Activated CD8-positive, alpha-beta T cell treated with anti-CD3 and anti-CD28 coated beads for 36 hours (primary cell): Measurements from ENCODE around the gene SAP130. TPM values are rescaled to one million over a fixed set of nuclear protein-coding genes. Genes with fewer than 3 reads are reported as not detected.
"Not testable (repeated sequence)": the region's sequence is repeated elsewhere in the genome, so short reads cannot be mapped to it uniquely, and the experiment has no call there.

Experiments
- ATAC-seq: fragments of 200-7000 bp; cut with Tn5 transposase; one replicate; pipeline ENCODE4 v1.10.0; 2021; ENCODE audit warnings: mild to moderate bottlenecking, moderate library complexity
- CTCF ChIA-PET: fragments of 350-600 bp; sonication (Branson Sonifier 250); formaldehyde crosslinking; loops from one replicate; lab custom pipeline; 2021; ENCODE audit warnings: antibody characterized with exemption; lab: Charles Lee
- POLR2A ChIA-PET: fragments of 350-600 bp; sonication (Branson Sonifier 250); formaldehyde crosslinking; loops from one replicate; lab custom pipeline; 2021; ENCODE audit warnings: antibody characterized with exemption; lab: Charles Lee
- DNase-seq: peaks from one replicate; pipeline ENCODE4 v3.0.0-alpha.2; 2020
- H3K27ac Mint-ChIP-seq: one replicate; pipeline ENCODE4 v1.8.0; 2021; ENCODE audit warnings: mild to moderate bottlenecking, mixed read lengths
- H3K27me3 Mint-ChIP-seq: one replicate; pipeline ENCODE4 v1.8.0; 2021; ENCODE audit warnings: mixed read lengths
- H3K36me3 Mint-ChIP-seq: one replicate; pipeline ENCODE4 v1.8.0; 2021; ENCODE audit warnings: low read depth, mixed read lengths
- H3K4me1 Mint-ChIP-seq: one replicate; pipeline ENCODE4 v1.8.0; 2021; ENCODE audit warnings: low read depth, mixed read lengths
- H3K4me3 Mint-ChIP-seq: one replicate; pipeline ENCODE4 v1.8.0; 2021; ENCODE audit warnings: mild to moderate bottlenecking, moderate library complexity, mixed read lengths
- H3K9me3 Mint-ChIP-seq: one replicate; pipeline ENCODE4 v1.8.0; 2021; ENCODE audit warnings: mixed read lengths
- intact Hi-C: fragments of 100-400 bp; cut with micrococcal nuclease; formaldehyde crosslinking; loops from one replicate; pipeline ENCODE4 v1.10.0; 2022
- total RNA-seq, 2 experiments: library from RNA; stranded (reverse); gene quantifications; one replicate each; pipeline ENCODE4 v1.2.3, GENCODE V29; 2021
- TF ChIP-seq, protein P1 (sequence below): fragments of 200-600 bp; IDR thresholded peaks from one replicate; pipeline ENCODE4 v1.8.0; 2022; ENCODE audit warnings: antibody characterized with exemption, mild to moderate bottlenecking

SAP130 gene
- total RNA-seq, 2 experiments from 2014 or later, result 24.4 to 31.9 TPM

- CTCF ChIA-PET, result no interaction called here
- intact Hi-C loops, result no loop called here
- no peak for ATAC-seq
- H3K9me3 Mint-ChIP-seq, result no peaks in the 10 kb centered on the region
- no peaks in the 10 kb centered on the region for H3K27me3 Mint-ChIP-seq
- no peak overlapping the region for H3K4me3 Mint-ChIP-seq
- DNase-seq, result no peak
- TF ChIP-seq, protein P1, sequence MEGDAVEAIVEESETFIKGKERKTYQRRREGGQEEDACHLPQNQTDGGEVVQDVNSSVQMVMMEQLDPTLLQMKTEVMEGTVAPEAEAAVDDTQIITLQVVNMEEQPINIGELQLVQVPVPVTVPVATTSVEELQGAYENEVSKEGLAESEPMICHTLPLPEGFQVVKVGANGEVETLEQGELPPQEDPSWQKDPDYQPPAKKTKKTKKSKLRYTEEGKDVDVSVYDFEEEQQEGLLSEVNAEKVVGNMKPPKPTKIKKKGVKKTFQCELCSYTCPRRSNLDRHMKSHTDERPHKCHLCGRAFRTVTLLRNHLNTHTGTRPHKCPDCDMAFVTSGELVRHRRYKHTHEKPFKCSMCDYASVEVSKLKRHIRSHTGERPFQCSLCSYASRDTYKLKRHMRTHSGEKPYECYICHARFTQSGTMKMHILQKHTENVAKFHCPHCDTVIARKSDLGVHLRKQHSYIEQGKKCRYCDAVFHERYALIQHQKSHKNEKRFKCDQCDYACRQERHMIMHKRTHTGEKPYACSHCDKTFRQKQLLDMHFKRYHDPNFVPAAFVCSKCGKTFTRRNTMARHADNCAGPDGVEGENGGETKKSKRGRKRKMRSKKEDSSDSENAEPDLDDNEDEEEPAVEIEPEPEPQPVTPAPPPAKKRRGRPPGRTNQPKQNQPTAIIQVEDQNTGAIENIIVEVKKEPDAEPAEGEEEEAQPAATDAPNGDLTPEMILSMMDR, result no peak
- no peaks in the 10 kb centered on the region for H3K4me1 Mint-ChIP-seq
- no peaks in the 10 kb centered on the region for H3K36me3 Mint-ChIP-seq
- POLR2A ChIA-PET, result no interaction called here
- no peak overlapping the region for H3K27ac Mint-ChIP-seq
Measured at GRCh38 chr2:127917916-127918315, 109.9 kb downstream of the SAP130 start.

DNA sequence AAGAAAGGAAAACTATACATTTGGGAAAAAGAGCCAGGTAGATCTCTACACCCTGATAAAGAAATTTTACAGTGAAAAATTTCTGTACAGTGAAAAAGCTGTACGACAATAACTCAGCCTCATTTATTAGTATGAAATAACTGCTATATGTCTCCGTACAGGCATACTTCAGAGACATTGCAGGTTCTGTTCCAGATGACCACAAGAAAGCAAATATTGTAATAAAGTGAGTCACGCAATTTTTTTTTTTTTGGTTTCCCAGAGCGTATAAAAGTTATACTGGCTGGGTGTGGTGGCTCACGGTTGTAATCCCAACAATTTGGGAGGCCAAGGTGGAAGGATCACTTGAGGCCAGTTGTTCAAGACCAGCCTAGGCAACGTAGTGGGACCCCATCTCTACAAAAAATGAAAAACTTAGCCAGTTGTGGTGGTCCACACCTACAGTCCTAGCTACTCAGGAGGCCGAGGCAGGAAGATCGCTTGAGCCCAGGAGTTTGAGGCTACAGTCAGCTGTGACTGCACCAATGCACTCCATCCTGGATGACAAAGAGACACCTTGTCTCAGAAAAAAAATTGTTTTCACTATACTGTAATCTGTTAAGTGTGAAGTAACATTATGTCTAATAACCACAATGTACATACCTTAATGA is 113.9 kb downstream of the SAP130 start:
- H3K36me3 Mint-ChIP-seq, result no peaks in the 10 kb centered on the region
- ChIA-PET POLR2A (no interaction called here), CTCF (no interaction called here)
- TF ChIP-seq, protein P1, result no peak
- H3K4me1 Mint-ChIP-seq, result no peaks in the 10 kb centered on the region
- H3K4me3 Mint-ChIP-seq, result no peak overlapping the region
- H3K27ac Mint-ChIP-seq, result no peak overlapping the region
- H3K27me3 Mint-ChIP-seq, result no peaks in the 10 kb centered on the region
- intact Hi-C loops, result no loop called here
- no peaks in the 10 kb centered on the region for H3K9me3 Mint-ChIP-seq
- ATAC-seq, result no peak
- DNase-seq, result no peak

GRCh38 chr2:127911737-127912136 is 116.1 kb downstream of the SAP130 start:
- no peaks in the 10 kb centered on the region for H3K4me1 Mint-ChIP-seq
- H3K27me3 Mint-ChIP-seq, result no peaks in the 10 kb centered on the region
- H3K9me3 Mint-ChIP-seq, result no peaks in the 10 kb centered on the region
- DNase-seq (no peak), ATAC-seq (no peak)
- H3K27ac Mint-ChIP-seq, result no peak overlapping the region
- no peaks in the 10 kb centered on the region for H3K36me3 Mint-ChIP-seq
- POLR2A ChIA-PET, result no interaction called here
- no peak overlapping the region for H3K4me3 Mint-ChIP-seq
- CTCF ChIA-PET, result no interaction called here
- TF ChIP-seq, protein P1, result no peak
- intact Hi-C loops, result no loop called here

- H3K27me3 Mint-ChIP-seq, result peaks cover 1% of the 10 kb centered on the region
Measured at GRCh38 chr2:127910415-127910814, 117.4 kb downstream of the SAP130 start.

DNA sequence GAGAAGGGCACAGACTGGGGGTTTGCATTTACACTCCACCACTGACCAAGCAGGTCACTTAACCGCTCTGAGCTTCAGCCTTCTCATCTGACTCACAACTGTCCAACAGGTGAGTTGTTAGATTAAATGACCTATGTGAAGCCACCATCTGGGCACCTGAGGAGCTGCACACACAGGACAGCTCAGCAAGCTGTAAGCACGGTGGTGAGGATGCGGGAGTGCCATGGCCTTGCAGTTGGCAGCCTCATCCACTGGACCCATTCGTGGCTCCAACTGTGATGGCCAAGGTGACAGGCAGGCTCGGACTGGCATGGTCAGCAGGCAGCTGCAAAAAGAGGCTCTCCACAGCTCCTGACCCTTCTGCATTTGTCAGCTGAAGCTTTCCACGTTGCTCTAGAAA is 118.8 kb downstream of the SAP130 start:
- no peaks in the 10 kb centered on the region for H3K9me3 Mint-ChIP-seq
- TF ChIP-seq, protein P1, result no peak
- no peak overlapping the region for H3K4me3 Mint-ChIP-seq
- peaks cover 3% of the 10 kb centered on the region for H3K27me3 Mint-ChIP-seq
- POLR2A ChIA-PET, result no interaction called here
- ATAC-seq, result no peak
- no peak overlapping the region for H3K27ac Mint-ChIP-seq
- peaks cover 2% of the 10 kb centered on the region for H3K4me1 Mint-ChIP-seq
- no peak for DNase-seq
- intact Hi-C loops, result no loop called here
- no peaks in the 10 kb centered on the region for H3K36me3 Mint-ChIP-seq
- CTCF ChIA-PET, result interaction anchor here (0.6 kb wide), 1 partner anchor 10 kb away, joined by 3 read pairs; no protein-coding TSS in a partner anchor

More at GRCh38 chr2:127910415-127910814, 117.4 kb downstream of the SAP130 start:
- no peaks in the 10 kb centered on the region for H3K36me3 Mint-ChIP-seq
- intact Hi-C loops, result no loop called here
- DNase-seq, result no peak
- no peaks in the 10 kb centered on the region for H3K9me3 Mint-ChIP-seq
- no peak for ATAC-seq
- H3K27ac Mint-ChIP-seq, result no peak overlapping the region
- CTCF ChIA-PET, result no interaction called here
- H3K4me1 Mint-ChIP-seq, result peaks cover under 1% of the 10 kb centered on the region
- TF ChIP-seq, protein P1, result no peak
- POLR2A ChIA-PET, result no interaction called here
- no peak overlapping the region for H3K4me3 Mint-ChIP-seq

DNA sequence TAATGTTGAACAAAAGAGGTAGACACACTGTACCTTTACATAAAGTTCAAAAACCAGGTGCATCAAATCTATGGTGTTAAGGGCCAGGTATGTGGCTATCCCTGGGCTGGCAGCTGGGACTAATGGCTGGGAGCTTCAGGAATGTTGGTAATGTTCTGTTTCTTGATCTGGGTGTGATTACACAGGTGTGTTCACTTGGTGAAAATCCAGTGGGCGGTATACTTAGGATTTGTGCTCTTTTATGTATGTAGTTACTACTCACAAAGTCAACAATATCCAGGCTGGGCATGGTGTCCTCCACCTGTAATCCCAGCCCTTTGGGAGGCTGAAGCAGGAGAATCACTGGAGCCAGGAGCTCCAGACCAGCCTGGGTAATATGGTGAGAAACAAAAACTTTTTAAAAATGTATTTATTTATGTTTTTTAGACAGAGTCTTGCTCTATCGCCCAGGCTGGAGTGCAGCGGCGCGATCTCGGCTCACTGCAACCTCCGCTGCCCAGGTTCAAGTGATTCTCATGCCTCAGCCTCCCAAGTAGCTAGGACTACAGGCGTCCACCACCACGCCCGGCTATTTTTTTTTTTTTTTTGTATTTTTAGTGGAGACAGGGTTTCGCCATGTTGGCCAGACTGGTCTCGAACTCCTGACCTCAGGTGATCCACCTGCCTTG is 120.0 kb downstream of the SAP130 start:
- H3K36me3 Mint-ChIP-seq, POLR2A ChIA-PET, H3K9me3 Mint-ChIP-seq, intact Hi-C loops, H3K27me3 Mint-ChIP-seq, DNase-seq, H3K4me3 Mint-ChIP-seq, CTCF ChIA-PET, H3K27ac Mint-ChIP-seq, ATAC-seq, H3K4me1 Mint-ChIP-seq: not testable (repeated sequence)
